GM13977 (cell line): ENCODE results near the gene DDHD1.

ENCODE experiments used
- DNase-seq: peaks from one replicate; pipeline ENCODE4 v3.0.0; 2012; ENCODE audit warnings: low spot score
- in situ Hi-C: fragments of 300-500 bp; cut with MboI; formaldehyde crosslinking; loops from one replicate; pipeline ENCODE4 v1.12.0; 2022; ENCODE audit warnings: low sequenced_read_pairs, low pct_unique_long_range_greater_than_20kb, mixed read lengths, inconsistent platforms; ENCODE audit not compliant: unreplicated experiment
- TF ChIP-seq, protein P1 (sequence below): IDR thresholded peaks from 2 replicates; pipeline ENCODE4 v1.5.1; 2012; ENCODE audit warnings: mild to moderate bottlenecking, control low read depth; ENCODE audit not compliant: insufficient read depth; ENCODE audit errors: extremely low read depth, missing control alignments

Gene DDHD1

DNA sequence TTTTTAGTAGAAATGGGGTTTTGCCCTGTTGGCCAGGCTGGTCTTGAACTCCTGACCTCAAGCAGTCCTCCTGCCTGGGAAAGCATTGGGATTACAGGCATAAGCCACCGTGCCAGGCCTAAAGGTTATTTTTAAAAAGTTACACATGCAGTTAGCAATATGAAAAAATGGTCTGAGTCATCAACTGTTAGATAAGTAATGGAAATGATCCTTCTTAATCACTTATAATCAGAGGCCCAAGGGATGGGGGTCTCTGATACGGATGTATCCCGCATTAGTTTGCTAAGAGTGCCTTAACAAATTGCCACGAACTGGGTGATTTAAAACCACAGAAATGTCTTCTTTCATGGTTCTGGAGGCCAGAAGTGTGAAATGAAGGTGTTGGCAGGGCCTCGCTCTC, 148.1 kb downstream of the DDHD1 start:
- TF ChIP-seq, protein P1, sequence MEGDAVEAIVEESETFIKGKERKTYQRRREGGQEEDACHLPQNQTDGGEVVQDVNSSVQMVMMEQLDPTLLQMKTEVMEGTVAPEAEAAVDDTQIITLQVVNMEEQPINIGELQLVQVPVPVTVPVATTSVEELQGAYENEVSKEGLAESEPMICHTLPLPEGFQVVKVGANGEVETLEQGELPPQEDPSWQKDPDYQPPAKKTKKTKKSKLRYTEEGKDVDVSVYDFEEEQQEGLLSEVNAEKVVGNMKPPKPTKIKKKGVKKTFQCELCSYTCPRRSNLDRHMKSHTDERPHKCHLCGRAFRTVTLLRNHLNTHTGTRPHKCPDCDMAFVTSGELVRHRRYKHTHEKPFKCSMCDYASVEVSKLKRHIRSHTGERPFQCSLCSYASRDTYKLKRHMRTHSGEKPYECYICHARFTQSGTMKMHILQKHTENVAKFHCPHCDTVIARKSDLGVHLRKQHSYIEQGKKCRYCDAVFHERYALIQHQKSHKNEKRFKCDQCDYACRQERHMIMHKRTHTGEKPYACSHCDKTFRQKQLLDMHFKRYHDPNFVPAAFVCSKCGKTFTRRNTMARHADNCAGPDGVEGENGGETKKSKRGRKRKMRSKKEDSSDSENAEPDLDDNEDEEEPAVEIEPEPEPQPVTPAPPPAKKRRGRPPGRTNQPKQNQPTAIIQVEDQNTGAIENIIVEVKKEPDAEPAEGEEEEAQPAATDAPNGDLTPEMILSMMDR: no peak
- in situ Hi-C loops: no loop called here
- DNase-seq: no peak

DNA sequence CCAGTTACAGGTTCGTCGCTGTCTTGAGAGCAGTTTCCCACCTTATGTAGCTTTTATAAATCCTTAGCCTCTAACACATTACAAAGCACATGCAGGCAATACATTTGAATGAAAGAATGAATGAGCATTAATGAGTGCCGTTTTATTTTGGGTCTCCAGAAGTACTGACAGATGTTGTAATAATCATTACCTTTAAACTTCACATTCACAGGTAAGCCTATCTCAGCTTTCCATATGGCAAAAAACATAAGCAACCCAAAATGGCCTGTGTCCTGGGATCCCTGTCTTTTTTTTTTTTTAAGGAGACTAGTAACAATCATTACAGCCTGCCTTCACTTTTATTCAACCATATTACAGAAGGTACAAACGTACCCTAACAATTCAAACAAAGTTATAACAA, 149.3 kb downstream of the DDHD1 start:
- in situ Hi-C loops: no loop called here
- TF ChIP-seq, protein P1: no peak
- DNase-seq: no peak

DNA sequence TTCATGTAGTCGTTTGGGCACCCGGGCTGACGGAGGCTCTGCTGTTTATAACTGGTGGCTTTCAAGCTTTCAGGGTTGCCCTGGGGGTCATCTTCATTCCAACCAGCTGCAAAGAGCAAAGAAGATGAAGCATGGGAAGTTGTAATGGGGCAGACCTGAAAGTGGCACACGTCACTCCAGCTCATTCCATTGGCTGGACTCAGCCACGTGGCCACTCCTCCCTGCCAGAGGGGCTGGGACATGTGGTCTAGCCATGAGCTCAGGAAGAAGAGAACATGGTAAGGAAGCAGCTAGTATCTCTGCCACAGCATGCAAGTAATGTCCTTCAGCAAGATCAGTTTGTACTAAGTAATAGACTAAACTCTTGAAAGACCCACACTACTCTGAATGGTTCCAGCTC, 150.5 kb downstream of the DDHD1 start:
- no peak for DNase-seq
- TF ChIP-seq, protein P1: no peak
- in situ Hi-C loops: no loop called here

DNA sequence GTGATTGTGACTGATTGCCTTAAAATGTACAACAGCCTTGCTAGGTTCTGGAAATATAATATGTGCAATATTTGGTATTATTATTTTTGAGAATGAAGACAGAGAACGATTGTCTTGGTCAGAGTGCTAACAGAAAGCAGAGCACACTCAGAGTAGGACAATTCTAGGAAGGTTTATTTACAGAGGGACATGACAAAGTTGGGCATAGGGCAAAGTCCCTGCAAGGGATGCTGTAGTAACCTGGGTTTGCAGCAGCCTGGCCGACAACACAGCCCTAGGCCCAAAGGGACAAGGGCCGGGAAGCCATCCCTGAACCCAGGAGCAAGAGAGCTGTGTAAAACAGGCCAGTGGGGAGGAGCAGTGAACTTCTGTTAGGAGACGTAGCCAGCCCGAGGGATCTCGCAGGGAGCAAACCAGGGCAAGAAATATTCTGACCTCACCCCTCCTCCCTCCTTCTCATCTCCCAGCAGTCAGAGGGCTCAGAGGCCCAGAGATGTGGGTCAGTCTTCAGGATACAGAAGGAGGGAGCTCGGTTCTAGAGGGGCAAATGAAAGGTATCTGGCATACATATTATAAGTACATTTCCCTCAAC, 151.2 kb downstream of the DDHD1 start:
- in situ Hi-C loops: no loop called here
- DNase-seq: no peak
- TF ChIP-seq, protein P1: no peak

DNA sequence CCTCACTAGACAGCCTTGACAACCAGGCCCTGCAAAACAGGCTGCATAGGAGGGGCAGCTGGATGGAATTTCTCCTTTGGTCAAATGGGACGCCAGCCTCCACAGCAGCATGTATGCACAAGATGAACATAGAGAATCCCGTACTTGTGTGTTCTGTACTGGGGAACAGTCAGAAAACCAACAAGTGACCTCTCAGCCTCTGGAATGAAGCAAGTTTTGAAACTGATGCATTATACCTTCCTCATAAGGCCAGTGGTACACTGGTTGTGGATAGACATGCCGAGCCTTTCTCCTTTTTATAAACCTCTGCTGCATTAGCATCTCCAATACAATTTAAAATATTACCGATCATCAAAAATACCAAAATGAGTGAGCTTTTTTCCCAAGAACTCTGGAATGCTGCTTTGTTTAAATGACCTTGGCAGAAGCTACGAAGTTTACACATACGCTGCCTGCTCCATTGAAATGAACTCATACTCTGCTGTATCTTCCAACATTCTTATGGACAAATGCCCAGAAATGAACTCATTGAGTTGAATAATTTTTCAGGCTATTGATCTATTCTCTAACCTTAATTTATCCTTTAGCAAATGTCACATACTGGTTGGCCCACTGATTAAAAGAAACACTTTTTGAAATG, 154.6 kb downstream of the DDHD1 start:
- no peak for DNase-seq

DNA sequence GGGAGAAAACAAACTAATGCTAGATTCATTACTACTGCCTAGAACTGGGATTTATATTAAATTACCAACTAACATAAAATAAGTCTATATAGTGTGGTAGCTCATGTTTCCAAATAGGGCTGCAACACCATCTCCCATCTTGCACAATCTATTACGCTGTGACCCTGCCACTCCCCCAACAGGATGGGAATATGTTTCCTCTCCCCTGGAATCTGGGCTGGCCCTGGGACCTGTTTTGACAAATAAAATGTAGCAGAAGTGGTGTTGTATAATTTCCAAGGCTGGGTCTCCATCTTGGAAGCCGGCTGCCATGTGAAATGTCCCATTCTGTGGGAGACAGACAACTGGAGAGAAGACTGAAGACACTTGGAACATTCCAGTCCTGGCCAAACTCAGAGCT, 156.6 kb downstream of the DDHD1 start:
- in situ Hi-C loops: no loop called here
- no peak for DNase-seq
- TF ChIP-seq, protein P1: no peak

More for the DNA sequence above, 154.6 kb downstream of the DDHD1 start:
- TF ChIP-seq, protein P1: no peak
- in situ Hi-C loops: no loop called here
